GM04504 (cell line): ENCODE data around the gene LRP1-AS.

Experiments
- DNase-seq: peaks from one replicate; pipeline ENCODE4 v3.0.0-alpha.2; 2012; ENCODE audit warnings: low read depth

LRP1-AS gene

GRCh38 chr12:57146961-57147944, at the start of gene LRP1-AS:
Gene LRP1-AS, minus strand, starts transcription at chr12:57147619.
- DNase-seq, result no peak

GRCh38 chr12:57196956-57197355, 49.5 kb upstream of the LRP1-AS start:
- DNase-seq, result no peak

- no peak for DNase-seq
Observed at GRCh38 chr12:57196439-57196838, 49.0 kb upstream of the LRP1-AS start.

- DNase-seq, result no peak
Observed at GRCh38 chr12:57195611-57196371, 48.4 kb upstream of the LRP1-AS start.

GRCh38 chr12:57195186-57195585, 47.8 kb upstream of the LRP1-AS start:
- DNase-seq, result no peak

GRCh38 chr12:57194253-57194652, 46.8 kb upstream of the LRP1-AS start:
- no peak for DNase-seq

GRCh38 chr12:57193706-57194245, 46.4 kb upstream of the LRP1-AS start:
- DNase-seq, result no peak

- DNase-seq, result no peak
Observed at GRCh38 chr12:57192920-57193319, 45.5 kb upstream of the LRP1-AS start.

GRCh38 chr12:57191410-57191809, 44.0 kb upstream of the LRP1-AS start:
- DNase-seq, result no peak

- DNase-seq, result no peak
Observed at GRCh38 chr12:57190821-57191220, 43.4 kb upstream of the LRP1-AS start.

- no peak for DNase-seq
Observed at GRCh38 chr12:57190037-57190436, 42.6 kb upstream of the LRP1-AS start.

- DNase-seq, result no peak
Observed at GRCh38 chr12:57188090-57188425, 40.6 kb upstream of the LRP1-AS start.

GRCh38 chr12:57187222-57188089, 40.0 kb upstream of the LRP1-AS start:
- DNase-seq, result no peak

GRCh38 chr12:57185906-57186508, 38.6 kb upstream of the LRP1-AS start:
- DNase-seq, result no peak

GRCh38 chr12:57185403-57185802, 38.0 kb upstream of the LRP1-AS start:
- no peak for DNase-seq

- DNase-seq, result no peak
Observed at GRCh38 chr12:57183939-57184725, 36.7 kb upstream of the LRP1-AS start.

GRCh38 chr12:57182918-57183575, 35.6 kb upstream of the LRP1-AS start:
- DNase-seq, result no peak

GRCh38 chr12:57181561-57182155, 34.2 kb upstream of the LRP1-AS start:
- DNase-seq, result peak; percentile 35

- DNase-seq, result no peak
Observed at GRCh38 chr12:57181072-57181471, 33.7 kb upstream of the LRP1-AS start.
